ENCODE data around the gene OVCA2. TPM values are rescaled to one million over a fixed set of nuclear protein-coding genes. Genes with fewer than 3 reads are reported as not detected.

OVCA2 gene
- total RNA-seq, 2 experiments from 2014 or later = 31.7 to 42.2 TPM

DNA sequence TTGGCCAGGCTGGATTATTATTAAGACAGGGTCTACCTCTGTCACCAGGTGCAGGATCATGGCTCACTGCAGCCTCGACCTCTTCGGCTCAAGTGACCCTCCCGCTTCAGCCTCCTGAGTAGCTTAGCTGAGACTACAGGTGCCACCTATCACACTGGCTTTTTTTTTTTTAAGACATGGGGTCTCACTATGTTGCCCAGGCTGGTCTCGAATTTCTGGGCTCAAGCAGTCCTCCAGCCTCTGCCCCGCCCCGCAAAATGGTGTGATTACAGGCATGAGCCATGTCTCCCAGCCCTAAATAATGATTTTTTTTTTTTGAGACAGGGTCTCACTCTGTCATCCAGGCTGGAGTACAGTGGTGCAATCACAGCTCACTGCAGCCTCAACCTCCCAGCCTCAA lies 5.8 kb downstream of the OVCA2 start:
- H3K4me1 Mint-ChIP-seq = peaks cover 27% of the 10 kb centered on the region
- no peak overlapping the region for H3K27ac Mint-ChIP-seq
- DNase-seq (no peak), ATAC-seq (no peak)
- H3K27me3 Mint-ChIP-seq = peaks cover 9% of the 10 kb centered on the region
- no peak overlapping the region for H3K4me3 Mint-ChIP-seq
- H3K9me3 Mint-ChIP-seq (ENCODE audit: low read depth) = no peaks in the 10 kb centered on the region
- CTCF ChIA-PET = interaction anchor here (0.7 kb wide), 1 partner anchor 9 kb away, joined by 4 read pairs; no protein-coding TSS in a partner anchor
- H3K36me3 Mint-ChIP-seq = peaks cover 11% of the 10 kb centered on the region

DNA sequence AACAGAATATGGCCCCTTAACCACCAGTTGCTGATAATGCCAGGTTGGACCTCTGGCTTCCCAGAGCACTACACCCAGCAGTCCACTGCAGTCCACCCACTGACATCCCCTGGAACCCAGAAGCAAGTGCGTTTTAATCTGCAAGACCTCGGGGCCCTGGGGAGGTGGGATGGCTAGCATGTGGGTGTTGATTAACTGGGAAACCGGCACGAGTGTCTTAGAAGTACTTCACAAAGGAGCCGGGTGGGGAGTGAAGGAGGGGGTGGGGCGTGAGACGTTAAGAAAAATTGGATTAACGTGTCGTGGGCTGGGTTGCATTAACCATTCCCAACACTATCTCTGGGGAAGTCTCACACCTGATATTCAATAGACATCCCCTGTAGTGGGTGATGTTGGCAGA lies 7.0 kb downstream of the OVCA2 start:
- DNase-seq (no peak), ATAC-seq (no peak)
- CTCF ChIA-PET = interaction anchor here (1.0 kb wide), 1 partner anchor 196 kb away, joined by 3 read pairs; no protein-coding TSS in a partner anchor
- peaks cover 13% of the 10 kb centered on the region for H3K27me3 Mint-ChIP-seq
- peak overlapping the region; percentile 62 for H3K4me3 Mint-ChIP-seq
- H3K36me3 Mint-ChIP-seq = peaks cover 4% of the 10 kb centered on the region
- H3K9me3 Mint-ChIP-seq (ENCODE audit: low read depth) = no peaks in the 10 kb centered on the region
- H3K4me1 Mint-ChIP-seq = peaks cover 24% of the 10 kb centered on the region
- no peak overlapping the region for H3K27ac Mint-ChIP-seq

DNA sequence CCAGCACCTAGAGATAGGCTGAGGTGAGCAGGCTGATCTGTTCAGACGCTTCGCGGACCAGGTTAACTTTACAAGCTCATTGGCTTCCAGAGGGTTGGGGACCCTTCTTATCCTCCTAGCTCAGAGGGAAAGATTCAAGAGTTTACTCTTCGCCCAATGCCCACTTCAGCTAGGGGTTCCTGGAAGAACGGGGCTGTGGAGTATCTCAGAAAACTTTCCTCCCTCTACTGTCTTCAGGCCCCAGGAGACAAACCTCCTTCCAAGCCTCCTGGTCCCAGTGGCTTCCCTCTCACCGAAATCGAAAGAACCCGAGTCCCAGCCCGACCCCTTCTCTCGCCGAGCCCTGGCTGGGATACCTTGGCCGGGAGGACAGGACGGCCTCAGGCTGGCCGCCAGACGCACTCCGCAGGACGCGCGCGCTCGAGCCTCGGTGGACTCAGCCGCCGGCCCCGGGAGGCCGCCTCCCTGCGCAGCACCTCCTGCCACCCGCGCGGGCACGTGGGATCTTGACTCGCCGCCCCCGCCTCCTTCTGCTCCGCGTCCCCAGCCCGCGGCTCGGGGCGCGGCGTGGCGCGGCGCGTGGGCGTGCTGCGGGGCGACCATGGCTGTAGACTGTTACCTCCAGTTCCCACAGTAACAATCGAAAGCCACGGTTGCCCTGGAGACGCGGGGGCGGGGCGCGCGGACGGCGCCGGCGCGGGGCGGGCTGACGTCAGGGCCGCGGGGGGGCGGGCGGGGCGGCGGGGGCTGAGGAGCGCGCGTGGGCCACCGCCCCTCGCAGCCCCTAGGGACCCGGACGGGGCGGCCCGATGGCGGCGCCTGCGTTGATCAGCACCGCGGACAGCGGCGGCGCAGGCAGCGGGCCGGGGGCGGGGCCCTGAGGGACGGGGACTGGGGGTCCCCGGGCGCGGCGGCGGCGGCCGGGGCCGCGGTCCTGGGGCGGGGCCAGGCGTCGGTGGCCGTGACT lies 7.8 kb downstream of the OVCA2 start:
- Mint-ChIP-seq H3K27me3 (peaks cover 13% of the 10 kb centered on the region), H3K27ac (no peak overlapping the region), H3K4me1 (peaks cover 27% of the 10 kb centered on the region), H3K36me3 (peaks cover 2% of the 10 kb centered on the region), H3K9me3 (ENCODE audit: low read depth) (no peaks in the 10 kb centered on the region), H3K4me3 (peak overlapping the region; percentile 62)
- CTCF ChIA-PET = interaction anchor here (0.6 to 1.6 kb wide), 4 partner anchors 195 to 367 kb away, joined by 3 to 4 read pairs (median 3); no protein-coding TSS in a partner anchor
- peak; percentile 48 for ATAC-seq
- peak; percentile 92 for DNase-seq

DNA sequence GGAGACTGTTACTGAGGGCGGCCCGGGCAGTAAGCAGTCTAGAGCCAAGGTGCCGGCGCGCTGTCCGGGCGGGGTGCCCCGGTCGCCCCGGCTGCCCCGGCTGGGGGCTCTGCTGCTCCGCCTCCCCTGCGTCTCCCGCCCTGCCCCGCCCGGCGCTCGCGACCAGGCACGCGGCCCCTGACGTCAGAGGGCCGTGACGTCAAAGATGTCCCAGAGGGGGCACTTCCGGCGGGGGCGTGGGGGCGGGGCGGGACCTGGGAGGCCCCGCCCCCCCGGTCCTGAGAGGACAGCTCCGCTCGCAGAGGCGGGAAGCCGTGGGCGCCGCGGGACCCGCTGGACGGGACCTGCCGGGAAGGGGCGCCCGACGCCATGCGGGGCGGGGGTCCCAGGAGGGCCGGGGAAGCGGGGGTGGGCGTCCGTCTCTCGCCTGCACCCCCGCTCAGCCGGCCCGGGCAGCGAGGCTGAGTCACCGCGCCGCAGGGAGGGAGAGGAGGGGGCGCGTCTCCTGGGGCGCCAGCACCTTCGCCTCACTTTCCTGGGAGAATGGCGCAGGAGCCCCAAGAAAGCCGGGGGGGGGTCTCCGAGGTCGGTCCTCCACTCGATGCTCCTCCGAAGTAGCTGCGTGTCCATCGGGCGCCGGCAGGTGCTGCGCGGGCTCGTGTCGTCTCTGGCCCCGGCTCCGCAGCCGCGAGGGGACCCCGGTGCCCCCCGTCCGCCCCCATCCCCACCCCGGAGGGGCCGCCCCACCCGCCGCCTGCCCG lies 8.7 kb downstream of the OVCA2 start:
- H3K4me3 Mint-ChIP-seq = no peak overlapping the region
- H3K4me1 Mint-ChIP-seq = peaks cover 25% of the 10 kb centered on the region
- DNase-seq (peak; percentile 82), ATAC-seq (peak; percentile 12)
- no peak overlapping the region for H3K27ac Mint-ChIP-seq
- H3K36me3 Mint-ChIP-seq = no peaks in the 10 kb centered on the region
- CTCF ChIA-PET = interaction anchor here (0.6 to 1.9 kb wide), 5 partner anchors 194 to 366 kb away, joined by 3 to 16 read pairs (median 3); no protein-coding TSS in a partner anchor
- peaks cover 13% of the 10 kb centered on the region for H3K27me3 Mint-ChIP-seq
- no peaks in the 10 kb centered on the region for H3K9me3 Mint-ChIP-seq (ENCODE audit: low read depth)

DNA sequence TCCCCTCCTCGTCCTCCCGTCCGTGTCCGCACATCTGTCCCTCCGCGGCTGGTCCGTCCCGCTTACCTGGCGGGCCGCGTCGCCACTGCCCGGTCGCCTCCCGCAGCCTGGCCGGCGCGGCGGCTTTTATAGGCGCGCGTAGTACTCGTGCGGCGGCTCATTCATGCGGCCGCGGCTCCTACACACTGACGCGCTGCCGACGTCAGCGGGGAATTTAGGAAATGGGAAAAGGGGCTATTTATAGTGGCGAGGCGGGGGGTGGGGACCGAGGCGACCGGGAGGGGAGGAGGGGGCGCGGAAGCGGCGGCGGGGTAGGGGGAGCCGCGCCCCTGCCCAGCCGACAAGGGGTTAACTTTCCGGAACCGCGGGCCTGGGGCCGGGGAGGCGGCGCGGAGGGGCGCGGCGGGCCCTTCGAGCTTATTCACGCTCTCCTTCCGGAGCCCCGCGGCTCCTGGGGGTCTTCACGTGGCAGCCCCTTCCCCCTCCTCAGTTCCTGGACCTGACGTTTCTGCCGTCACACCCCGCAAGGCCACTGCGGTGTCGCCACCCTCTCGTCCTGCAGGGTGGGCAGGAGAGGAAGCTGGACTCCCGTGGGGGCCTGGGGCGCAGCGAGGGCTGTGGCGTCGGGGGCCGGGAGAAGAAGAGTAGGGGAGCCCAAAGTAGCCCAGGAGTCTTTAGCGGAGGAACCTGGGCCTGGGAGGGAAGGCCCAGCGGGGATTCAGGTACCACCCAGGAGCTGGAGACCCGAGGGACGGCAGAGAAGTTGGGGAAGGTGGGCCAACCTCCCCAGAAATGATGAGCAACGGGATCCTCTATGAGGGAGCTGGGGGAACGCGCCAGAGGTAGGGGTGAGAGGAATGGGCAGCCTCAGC lies 9.5 kb downstream of the OVCA2 start:
- ATAC-seq (no peak), DNase-seq (no peak)
- Mint-ChIP-seq H3K4me3 (no peak overlapping the region), H3K9me3 (ENCODE audit: low read depth) (no peaks in the 10 kb centered on the region), H3K36me3 (no peaks in the 10 kb centered on the region), H3K27ac (peak overlapping the region; percentile 39), H3K4me1 (peaks cover 25% of the 10 kb centered on the region), H3K27me3 (peaks cover 13% of the 10 kb centered on the region)
- CTCF ChIA-PET = interaction anchor here (0.9 to 1.9 kb wide), 11 partner anchors 9 to 331 kb away, joined by 3 to 16 read pairs (median 4); partner anchors contain the start of genes OVCA2 and TSR1

DNA sequence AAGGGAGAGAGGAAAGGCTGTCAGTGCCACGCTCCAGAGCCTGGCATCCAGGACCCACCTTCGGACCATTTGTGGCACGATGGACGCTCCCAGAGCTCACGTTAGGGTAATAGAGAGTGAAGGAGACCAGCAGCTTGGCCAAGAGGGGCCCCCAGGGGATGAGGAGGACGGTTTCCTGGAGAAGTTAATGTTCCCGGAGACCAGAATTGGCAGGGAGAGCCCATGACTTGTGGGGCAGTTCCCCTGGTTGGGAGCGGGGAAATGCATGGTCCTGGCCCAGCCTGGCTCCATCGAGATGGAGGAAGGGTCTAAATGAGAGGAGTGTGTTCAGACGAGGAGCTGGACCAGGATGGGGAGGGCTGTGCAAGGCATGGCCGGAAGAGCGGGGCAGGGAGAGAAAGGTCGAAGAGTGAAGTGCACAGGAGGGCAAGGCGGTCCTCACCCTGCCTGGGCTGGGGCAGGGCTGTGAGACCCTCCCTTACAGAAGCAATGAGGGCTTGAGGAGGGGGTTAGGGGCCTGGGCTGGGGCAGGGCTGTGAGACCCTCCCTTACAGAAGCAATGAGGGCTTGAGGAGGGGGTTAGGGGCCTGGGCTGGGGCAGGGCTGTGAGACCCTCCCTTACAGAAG lies 10.2 kb downstream of the OVCA2 start:
- DNase-seq (no peak), ATAC-seq (no peak)
- Mint-ChIP-seq H3K9me3 (ENCODE audit: low read depth) (no peaks in the 10 kb centered on the region), H3K36me3 (peaks cover 3% of the 10 kb centered on the region), H3K4me3 (peak overlapping the region; percentile 5), H3K27me3 (peaks cover 13% of the 10 kb centered on the region), H3K27ac (peak overlapping the region; percentile 39), H3K4me1 (peaks cover 25% of the 10 kb centered on the region)
- CTCF ChIA-PET = interaction anchor here (0.9 to 1.9 kb wide), 10 partner anchors 8 to 330 kb away, joined by 3 to 16 read pairs (median 4); partner anchors contain the start of genes OVCA2 and TSR1

DNA sequence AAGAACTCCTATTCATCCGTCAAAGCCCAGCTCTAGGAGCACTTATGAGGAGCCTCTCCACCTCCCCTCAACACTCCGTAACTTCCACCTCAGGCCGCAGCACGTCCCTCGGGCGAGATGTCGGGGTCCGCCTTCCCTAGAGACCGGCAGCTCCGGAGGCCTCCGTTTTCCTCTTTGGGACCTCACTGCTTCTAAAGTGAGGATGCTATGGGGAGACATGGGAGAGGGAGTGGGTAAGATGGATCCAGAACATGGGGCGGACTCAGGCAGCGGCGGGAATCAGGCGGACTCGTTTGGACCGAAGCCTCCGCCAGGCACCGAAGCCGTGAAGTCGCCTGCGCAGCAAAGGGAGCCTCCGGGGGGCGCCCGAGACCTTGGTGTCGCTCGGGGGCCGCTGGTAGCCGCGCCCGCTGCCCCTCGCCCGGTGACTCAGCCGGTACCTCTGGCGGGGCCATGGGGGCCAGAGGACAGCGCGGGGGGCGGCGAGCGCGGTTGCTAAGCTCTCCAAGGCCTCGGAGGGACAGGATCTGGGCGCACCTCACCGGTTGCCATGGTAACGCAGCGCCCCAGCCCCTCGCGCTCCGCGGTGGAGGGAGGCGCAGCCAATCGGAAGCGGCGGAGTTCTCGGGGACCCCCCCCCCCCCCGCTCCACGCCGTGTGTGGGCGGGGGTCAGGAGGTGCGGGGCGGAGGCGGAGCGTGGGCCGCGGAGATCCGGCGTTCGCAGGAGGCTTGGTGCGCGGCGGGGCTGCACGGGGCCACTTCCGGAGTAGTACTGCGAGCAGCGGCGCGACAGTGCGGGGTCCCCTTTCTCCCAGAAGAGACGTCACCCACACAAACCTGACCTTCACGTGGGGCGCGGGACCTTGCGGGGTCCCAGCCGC lies 11.8 kb downstream of the OVCA2 start:
- Mint-ChIP-seq H3K9me3 (ENCODE audit: low read depth) (no peaks in the 10 kb centered on the region), H3K4me1 (peaks cover 29% of the 10 kb centered on the region), H3K27ac (peak overlapping the region; percentile 86), H3K4me3 (peak overlapping the region; percentile 74), H3K36me3 (peaks cover 8% of the 10 kb centered on the region), H3K27me3 (peaks cover 12% of the 10 kb centered on the region)
- ATAC-seq = peak; percentile 29
- CTCF ChIA-PET = interaction anchor here (0.6 to 13.6 kb wide), 29 partner anchors 11 to 404 kb away, joined by 3 to 401 read pairs (median 3); partner anchors contain the start of genes RILP, SMG6, SRR and TSR1
- peak; percentile 89 for DNase-seq

DNA sequence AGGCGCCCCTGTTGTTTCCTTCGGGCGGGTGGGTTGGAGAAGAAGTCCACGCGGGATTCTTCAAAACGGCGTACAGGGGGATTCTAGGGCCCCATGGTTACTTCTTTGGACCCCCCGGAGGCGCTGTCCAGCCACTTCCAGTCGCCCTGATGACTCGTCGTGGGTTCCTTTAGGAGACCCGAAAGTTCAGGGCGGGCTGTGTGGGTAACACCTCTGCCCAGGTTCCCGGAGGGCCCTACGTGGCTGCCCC lies 12.4 kb downstream of the OVCA2 start:
- Mint-ChIP-seq H3K36me3 (peaks cover 9% of the 10 kb centered on the region), H3K27ac (peak overlapping the region; percentile 86), H3K4me3 (peak overlapping the region; percentile 74), H3K4me1 (peaks cover 24% of the 10 kb centered on the region), H3K9me3 (ENCODE audit: low read depth) (no peaks in the 10 kb centered on the region), H3K27me3 (peaks cover 11% of the 10 kb centered on the region)
- CTCF ChIA-PET = interaction anchor here (0.6 to 13.6 kb wide), 44 partner anchors 10 to 405 kb away, joined by 3 to 401 read pairs (median 7); partner anchors contain the start of genes OVCA2, PRPF8, RILP and RTN4RL1
- DNase-seq (peak; percentile 76), ATAC-seq (no peak)

DNA sequence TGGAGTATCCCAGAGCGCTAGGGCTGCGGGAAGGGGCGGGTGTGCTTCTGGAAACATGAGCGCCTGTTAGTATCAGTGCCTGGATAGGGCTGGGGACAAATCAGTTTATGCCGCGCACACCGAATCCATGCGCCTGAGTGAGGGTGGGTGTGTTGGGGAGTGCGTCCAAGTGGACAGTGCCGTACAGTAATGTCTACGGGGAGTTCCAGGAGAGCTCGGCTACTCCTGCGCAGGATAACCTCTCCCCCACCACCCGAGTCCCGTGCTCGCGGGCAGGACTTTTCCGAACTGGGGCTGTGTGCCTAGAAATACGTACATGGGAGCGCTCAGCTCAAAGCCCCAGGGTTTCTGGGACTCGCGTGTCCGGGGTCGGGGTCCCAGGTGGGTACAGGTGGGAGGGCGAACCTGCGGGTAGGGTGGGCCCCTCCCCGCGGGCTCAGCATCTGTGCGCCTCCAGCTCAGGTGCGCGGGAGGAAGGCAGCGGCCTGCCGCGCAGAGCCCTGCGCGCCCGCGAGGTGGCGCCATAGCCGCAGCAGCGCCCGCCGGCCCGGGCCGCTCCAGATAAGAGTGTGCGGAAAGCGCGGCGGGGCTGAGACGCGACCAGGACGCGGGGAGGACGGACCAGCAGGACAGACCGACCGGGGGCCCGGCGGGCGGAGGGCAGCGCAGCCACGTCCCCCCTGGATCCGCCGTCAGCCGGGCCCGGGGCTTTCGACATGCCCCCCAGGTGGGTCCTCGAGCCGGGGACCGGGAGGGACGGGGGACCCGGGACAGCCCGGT lies 12.9 kb downstream of the OVCA2 start, which contains the start of gene HIC1:
Gene HIC1, plus strand, starts transcription at position 592 of the 780 bp plus-strand sequence. CDS start 1,588 bp downstream, outside the sequence.
- ATAC-seq (peak; percentile 51), DNase-seq (peak; percentile 87)
- peak within 1 kb of the TSS; percentile 78 for H3K4me3 Mint-ChIP-seq
- H3K4me1 Mint-ChIP-seq = peaks cover 26% of the 10 kb centered on the region
- peaks cover 11% of the 10 kb centered on the region for H3K27me3 Mint-ChIP-seq
- CTCF ChIA-PET = interaction anchor here (0.6 to 13.6 kb wide), 43 partner anchors 8 to 797 kb away, joined by 3 to 401 read pairs (median 6); partner anchors contain the start of genes OVCA2, PRPF8, RILP and RTN4RL1
- no peaks in the 10 kb centered on the region for H3K9me3 Mint-ChIP-seq (ENCODE audit: low read depth)
- peaks cover 14% of the 10 kb centered on the region for H3K36me3 Mint-ChIP-seq
- H3K27ac Mint-ChIP-seq = peak within 1 kb of the TSS; percentile 86

DNA sequence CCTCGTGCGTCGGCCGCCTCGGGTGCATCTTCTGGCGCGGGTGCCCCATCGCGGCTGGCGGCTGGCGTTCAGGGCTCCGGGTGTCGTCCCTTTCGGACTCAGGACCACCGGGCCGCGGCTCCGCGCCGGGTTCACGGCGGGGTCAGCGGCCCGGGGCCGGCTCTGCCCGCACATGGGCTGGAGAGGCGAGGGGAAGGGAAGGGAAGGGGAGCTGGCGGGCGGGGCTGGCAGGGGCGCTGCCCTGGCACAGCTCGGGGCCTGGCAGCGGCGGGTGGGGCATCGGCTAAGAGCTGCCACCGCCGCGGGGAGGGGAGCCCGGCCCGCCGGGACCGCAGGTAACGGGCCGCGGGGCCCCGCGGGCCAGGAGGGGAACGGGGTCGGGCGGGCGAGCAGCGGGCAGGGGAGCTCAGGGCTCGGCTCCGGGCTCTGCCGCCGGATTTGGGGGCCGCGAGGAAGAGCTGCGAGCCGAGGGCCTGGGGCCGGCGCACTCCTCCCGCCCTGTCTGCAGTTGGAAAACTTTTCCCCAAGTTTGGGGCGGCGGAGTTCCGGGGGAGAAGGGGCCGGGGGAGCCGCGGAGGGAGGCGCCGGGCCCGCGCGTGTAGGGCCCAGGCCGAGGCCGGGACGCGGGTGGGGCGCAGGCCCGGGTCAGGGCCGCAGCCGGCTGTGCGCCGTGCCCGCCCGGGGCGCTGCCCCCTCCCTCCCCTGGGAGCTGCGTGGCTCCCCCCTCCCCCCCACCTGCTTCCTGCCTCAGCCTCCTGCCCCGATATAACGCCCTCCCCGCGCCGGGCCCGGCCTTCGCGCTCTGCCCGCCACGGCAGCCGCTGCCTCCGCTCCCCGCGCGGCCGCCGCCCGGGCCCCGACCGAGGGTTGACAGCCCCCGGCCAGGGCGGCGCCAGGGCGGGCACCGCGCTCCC lies 13.7 kb downstream of the OVCA2 start:
- CTCF ChIA-PET = interaction anchor here (0.7 to 13.6 kb wide), 39 partner anchors 9 to 798 kb away, joined by 3 to 401 read pairs (median 7); partner anchors contain the start of genes OVCA2, RILP, RTN4RL1 and SGSM2
- H3K4me1 Mint-ChIP-seq = peaks cover 33% of the 10 kb centered on the region
- H3K36me3 Mint-ChIP-seq = peaks cover 21% of the 10 kb centered on the region
- peak overlapping the region; percentile 81 for H3K27ac Mint-ChIP-seq
- DNase-seq = peak; percentile 80
- H3K27me3 Mint-ChIP-seq = peaks cover 11% of the 10 kb centered on the region
- peak; percentile 7 for ATAC-seq
- H3K9me3 Mint-ChIP-seq (ENCODE audit: low read depth) = no peaks in the 10 kb centered on the region
- peak overlapping the region; percentile 78 for H3K4me3 Mint-ChIP-seq

All from activated CD8-positive, alpha-beta memory T cell treated with anti-CD3 and anti-CD28 coated beads, Interleukin-2, amount 10 ng/mL, durations not matched to agents 7 days and 5 days (primary cell).